HepG2 (cell line): ENCODE measurements around the gene ZFTA. TPM values are rescaled to one million over a fixed set of nuclear protein-coding genes. Genes with fewer than 3 reads are reported as not detected.

Experiments used
- ETV5 ChIP-seq: IDR thresholded peaks from 2 replicates; pipeline ENCODE4 v1.6.1; 2018; ENCODE audit warnings: missing biosample characterization, missing genetic modification reagents, inconsistent platforms, borderline replicate concordance
- HIVEP1 ChIP-seq: sonication (generic); formaldehyde crosslinking; IDR thresholded peaks from 2 replicates; pipeline ENCODE4 v1.4.0; 2020; ENCODE audit warnings: mild to moderate bottlenecking, missing genetic modification reagents
- HNRNPH1 ChIP-seq: fragments of 200-400 bp; formaldehyde crosslinking; optimal IDR thresholded peaks from 2 replicates; pipeline ENCODE3; 2017; ENCODE audit warnings: mild to moderate bottlenecking, low read depth, low read length
- MYPOP ChIP-seq: sonication (generic); formaldehyde crosslinking; IDR thresholded peaks from 2 replicates; pipeline ENCODE4 v1.8.1; 2023; ENCODE audit warnings: mild to moderate bottlenecking, moderate library complexity, missing genetic modification reagents
- PBX2 ChIP-seq: IDR thresholded peaks from 2 replicates; pipeline ENCODE4 v1.6.1; 2016; ENCODE audit warnings: control low read depth
- PTBP1 ChIP-seq: fragments of 200-400 bp; formaldehyde crosslinking; IDR thresholded peaks from 2 replicates; pipeline ENCODE4 v1.6.1; 2018; ENCODE audit warnings: low read length, low read depth; ENCODE audit not compliant: poor library complexity, severe bottlenecking
- RXRB ChIP-seq: IDR thresholded peaks from 2 replicates; pipeline ENCODE4 v1.6.1; 2016; ENCODE audit warnings: borderline replicate concordance, missing genetic modification reagents, missing compliant biosample characterization
- THAP9 ChIP-seq: sonication (generic); formaldehyde crosslinking; IDR thresholded peaks from 2 replicates; pipeline ENCODE4; 2020; ENCODE audit warnings: missing genetic modification reagents, mild to moderate bottlenecking, borderline replicate concordance
- ZC3H13 ChIP-seq: sonication (generic); formaldehyde crosslinking; IDR thresholded peaks from 2 replicates; pipeline ENCODE4 v1.8.1; 2023; ENCODE audit warnings: mild to moderate bottlenecking, missing genetic modification reagents, moderate library complexity
- ZNF142 ChIP-seq: sonication (generic); formaldehyde crosslinking; IDR thresholded peaks from 2 replicates; pipeline ENCODE4 v1.4.0; 2020; ENCODE audit warnings: missing genetic modification reagents
- ZNF230 ChIP-seq: sonication (generic); formaldehyde crosslinking; IDR thresholded peaks from 2 replicates; pipeline ENCODE4 v1.4.0; 2020; ENCODE audit warnings: mild to moderate bottlenecking, missing genetic modification reagents
- ZNF343 ChIP-seq: sonication (generic); formaldehyde crosslinking; IDR thresholded peaks from 2 replicates; pipeline ENCODE4 v1.4.0; 2020; ENCODE audit warnings: mild to moderate bottlenecking, missing genetic modification reagents
- ZNF770 ChIP-seq: sonication (generic); formaldehyde crosslinking; IDR thresholded peaks from 2 replicates; pipeline ENCODE4 v1.5.0; 2020; ENCODE audit warnings: mild to moderate bottlenecking, missing genetic modification reagents
- ZSCAN22 ChIP-seq: sonication (generic); formaldehyde crosslinking; IDR thresholded peaks from 2 replicates; pipeline ENCODE4 v1.4.0; 2020; ENCODE audit warnings: mild to moderate bottlenecking, missing genetic modification reagents
- polyA plus RNA-seq, 8 experiments: library from polyadenylated mRNA; depleted of rRNA in 3 of 8; stranded (reverse) in 7 of 8; unstranded in 1 of 8; fragments of >200 nt; fragmentation: Illumina TruSeq in 4 of 8; extraction: Trizol in 4 of 8; gene quantifications; 2 replicates each; pipeline versions ENCODE4 v1.2.1 to v1.2.3, GENCODE V29; 2011 to 2016; ENCODE audit warnings: low read depth in 4 of 8, missing spikeins in 1 of 8, mixed read lengths in 1 of 8; ENCODE audit not compliant: insufficient read depth in 1 of 8
- total RNA-seq, 5 experiments: library from RNA; depleted of rRNA; stranded (reverse); fragments of >200 nt; fragmentation: Illumina TruSeq; extraction: Trizol; gene quantifications; 2 replicates each; pipeline ENCODE4 v1.2.3, GENCODE V29; 2016; ENCODE audit warnings: low read depth in 1 of 5

The ZFTA gene
- total and polyA plus RNA-seq, 2 of the 13 experiments (the other 11 are each of a cell fraction or from before 2014, with no cell fraction given) = 3.9 to 10.4 TPM

GRCh38 chr11:63813563-63814382, 45.2 kb upstream of the ZFTA start (continued):
- 0 out of 2 replicates have a peak, but pooled peaks have one; percentile 38 for TF ChIP-seq THAP9 (CRISPR knock-in tag)
- TF ChIP-seq MYPOP = 0 out of 2 replicates have a peak, but pooled peaks have one; percentile 5
- TF ChIP-seq ZNF230 = 0 out of 2 replicates have a peak, but pooled peaks have one; percentile 19
- peak; percentile 65 for TF ChIP-seq ETV5
- TF ChIP-seq ZSCAN22 (CRISPR knock-in tag) = 0 out of 2 replicates have a peak, but pooled peaks have one; percentile 29
- TF ChIP-seq PTBP1 = peak; percentile 51
- TF ChIP-seq HNRNPH1 = no peak
- 0 out of 2 replicates have a peak, but pooled peaks have one; percentile 38 for TF ChIP-seq ZC3H13 (CRISPR knock-in tag)
- TF ChIP-seq PBX2 (CRISPR knock-in tag) = no peak
- no peak for TF ChIP-seq RXRB (CRISPR knock-in tag)
- no peak; the same call in 1 of the 2 replicates for TF ChIP-seq ZNF343 (CRISPR knock-in tag)
- 0 out of 2 replicates have a peak, but pooled peaks have one; percentile 43 for TF ChIP-seq ZNF770 (CRISPR knock-in tag)
- TF ChIP-seq ZNF142 (CRISPR knock-in tag) = 0 out of 2 replicates have a peak, but pooled peaks have one; percentile 13
- peak; percentile 53; the same call in 1 of the 2 replicates for TF ChIP-seq HIVEP1 (CRISPR knock-in tag)
